SU-DHL-6 (cell line): ENCODE measurements around the gene P3H2.

Experiments
- H2AFZ ChIP-seq: fragments of 200-600 bp; sonication (generic); 2 replicates; pipeline ENCODE4 v1.6.1; 2014; ENCODE audit warnings: low read depth, mild to moderate bottlenecking, moderate library complexity, mixed read lengths, antibody characterized with exemption, low read length; ENCODE audit not compliant: severe bottlenecking
- H3F3A ChIP-seq: fragments of 200-600 bp; shearing (Covaris generic); 2 replicates; pipeline ENCODE4 v1.6.0; 2016; ENCODE audit warnings: antibody characterized with exemption, mild to moderate bottlenecking; ENCODE audit not compliant: insufficient read depth
- H3K27ac ChIP-seq: fragments of 200-600 bp; sonication (generic); 2 replicates; pipeline ENCODE4 v1.5.1; 2016; ENCODE audit warnings: low read depth, mild to moderate bottlenecking, low read length, moderate library complexity, mixed read lengths
- H3K27me3 ChIP-seq: fragments of 200-600 bp; sonication (generic), shearing (Covaris generic); 2 replicates; pipeline ENCODE4 v1.6.0; 2014; ENCODE audit warnings: mild to moderate bottlenecking, low read length
- H3K36me3 ChIP-seq: fragments of 200-600 bp; sonication (generic); 2 replicates; pipeline ENCODE4 v1.6.1; 2014; ENCODE audit warnings: mild to moderate bottlenecking, low read length, mixed read lengths
- H3K4me2 ChIP-seq: fragments of 300-600, 200-600 bp; shearing (Covaris generic), sonication (generic); 2 replicates; pipeline ENCODE4 v1.6.0; 2014; ENCODE audit warnings: low read length, low read depth, mild to moderate bottlenecking; ENCODE audit not compliant: poor library complexity, severe bottlenecking
- H3K4me3 ChIP-seq: fragments of 200-600 bp; sonication (generic); 2 replicates; pipeline ENCODE4 v1.5.1; 2014; ENCODE audit warnings: antibody characterized with exemption, low read length, mild to moderate bottlenecking, mixed read lengths; ENCODE audit not compliant: insufficient read depth, poor library complexity, severe bottlenecking
- H3K79me2 ChIP-seq: fragments of 200-600 bp; sonication (generic); 2 replicates; pipeline ENCODE4 v1.6.1; 2014; ENCODE audit warnings: mild to moderate bottlenecking, low read length, moderate library complexity; ENCODE audit not compliant: insufficient read depth
- H3K9ac ChIP-seq: fragments of 200-600 bp; sonication (generic); 2 replicates; pipeline ENCODE4 v1.7.0; 2014; ENCODE audit warnings: mild to moderate bottlenecking, low read length
- H3K9me2 ChIP-seq: fragments of 200-600 bp; sonication (generic); replicated peaks from 2 replicates; pipeline ENCODE4 v1.6.1; 2014; ENCODE audit warnings: low read length; ENCODE audit not compliant: insufficient read depth
- H3K9me3 ChIP-seq: fragments of 200-600 bp; sonication (generic); 2 replicates; pipeline ENCODE4 v1.6.1; 2014; ENCODE audit warnings: low read length, mixed read lengths; ENCODE audit not compliant: insufficient read depth
- H4K20me1 ChIP-seq: fragments of 200-600 bp; sonication (generic); 2 replicates; pipeline ENCODE4 v1.6.1; 2014; ENCODE audit warnings: low read depth, mild to moderate bottlenecking, antibody characterized with exemption, low read length, moderate library complexity, mixed read lengths
- EZH2phosphoT487 ChIP-seq: fragments of 200-600 bp; sonication (generic), shearing (Covaris generic); conservative IDR thresholded peaks from 2 replicates; pipeline ENCODE4 v1.6.1; 2018; ENCODE audit warnings: mild to moderate bottlenecking, antibody characterized with exemption, low read length, moderate library complexity, mixed read lengths
- TF ChIP-seq, protein P1 (sequence below): fragments of 200-600 bp; sonication (generic); IDR thresholded peaks from one replicate; pipeline ENCODE4 v1.5.1; 2017; ENCODE audit warnings: antibody characterized with exemption, mild to moderate bottlenecking, low read length, moderate library complexity; ENCODE audit not compliant: insufficient read depth, poor library complexity, severe bottlenecking

Gene P3H2

DNA sequence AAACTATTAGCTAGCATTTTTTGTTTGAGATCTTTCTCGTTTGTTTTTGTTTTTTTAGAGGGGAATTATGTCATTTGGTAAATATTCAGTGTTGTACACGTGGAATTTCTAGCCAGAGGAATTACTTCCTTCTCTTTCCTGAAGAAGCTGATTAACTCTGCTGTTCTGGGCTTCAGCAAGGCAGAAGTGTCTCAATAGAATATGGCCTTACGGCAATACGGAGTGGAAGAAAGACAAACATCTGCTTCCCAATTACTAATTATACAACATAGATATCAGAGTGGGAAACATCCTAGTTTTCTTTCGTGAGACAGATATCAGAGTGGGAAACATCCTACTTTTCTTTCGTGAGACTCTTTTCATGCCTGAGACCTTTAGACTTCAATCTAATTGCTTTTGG is 11.9 kb downstream of the P3H2 start:
- Histone ChIP-seq H3K79me2 (no peaks in the 10 kb centered on the region), H3K9me2 (no peaks in the 10 kb centered on the region), H3K4me2 (no peak overlapping the region), H3K9ac (no peak overlapping the region), H3K36me3 (no peaks in the 10 kb centered on the region), H4K20me1 (no peaks in the 10 kb centered on the region), H3F3A (no peaks in the 10 kb centered on the region), H3K27me3 (no peaks in the 10 kb centered on the region; the same call in 1 of the 2 replicates), H3K4me3 (no peak overlapping the region), H3K27ac (no peak overlapping the region), H3K9me3 (no peaks in the 10 kb centered on the region), H2AFZ (no peak overlapping the region)
- TF ChIP-seq, protein P1, sequence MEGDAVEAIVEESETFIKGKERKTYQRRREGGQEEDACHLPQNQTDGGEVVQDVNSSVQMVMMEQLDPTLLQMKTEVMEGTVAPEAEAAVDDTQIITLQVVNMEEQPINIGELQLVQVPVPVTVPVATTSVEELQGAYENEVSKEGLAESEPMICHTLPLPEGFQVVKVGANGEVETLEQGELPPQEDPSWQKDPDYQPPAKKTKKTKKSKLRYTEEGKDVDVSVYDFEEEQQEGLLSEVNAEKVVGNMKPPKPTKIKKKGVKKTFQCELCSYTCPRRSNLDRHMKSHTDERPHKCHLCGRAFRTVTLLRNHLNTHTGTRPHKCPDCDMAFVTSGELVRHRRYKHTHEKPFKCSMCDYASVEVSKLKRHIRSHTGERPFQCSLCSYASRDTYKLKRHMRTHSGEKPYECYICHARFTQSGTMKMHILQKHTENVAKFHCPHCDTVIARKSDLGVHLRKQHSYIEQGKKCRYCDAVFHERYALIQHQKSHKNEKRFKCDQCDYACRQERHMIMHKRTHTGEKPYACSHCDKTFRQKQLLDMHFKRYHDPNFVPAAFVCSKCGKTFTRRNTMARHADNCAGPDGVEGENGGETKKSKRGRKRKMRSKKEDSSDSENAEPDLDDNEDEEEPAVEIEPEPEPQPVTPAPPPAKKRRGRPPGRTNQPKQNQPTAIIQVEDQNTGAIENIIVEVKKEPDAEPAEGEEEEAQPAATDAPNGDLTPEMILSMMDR, result no peak
- TF ChIP-seq EZH2phosphoT487, result no peak

DNA sequence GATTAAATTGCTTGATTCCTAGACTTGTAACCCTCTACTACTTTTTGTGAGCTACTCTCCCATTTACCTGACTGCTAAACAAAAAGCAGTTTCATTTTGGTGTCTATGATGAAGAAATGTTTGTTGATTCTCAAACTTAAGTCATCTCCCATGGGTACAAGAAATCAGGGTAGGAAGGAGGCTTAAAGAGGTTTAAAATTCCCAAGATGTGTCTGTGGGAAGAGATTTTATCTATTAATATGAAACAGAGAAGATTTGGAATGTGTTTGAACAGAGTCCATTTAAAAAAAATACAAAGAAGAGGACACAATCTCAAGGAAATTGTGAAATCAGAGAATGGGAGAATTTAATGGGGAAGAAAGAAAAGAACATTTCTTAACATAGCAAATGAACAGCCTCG is 14.8 kb downstream of the P3H2 start:
- no peak overlapping the region for H3K27ac ChIP-seq
- no peak overlapping the region for H3K4me2 ChIP-seq
- no peaks in the 10 kb centered on the region for H4K20me1 ChIP-seq
- no peaks in the 10 kb centered on the region for H3K79me2 ChIP-seq
- H3K27me3 ChIP-seq, result no peaks in the 10 kb centered on the region; the same call in 1 of the 2 replicates
- H3K4me3 ChIP-seq, result no peak overlapping the region
- no peaks in the 10 kb centered on the region for H3K9me3 ChIP-seq
- no peak overlapping the region for H2AFZ ChIP-seq
- no peaks in the 10 kb centered on the region for H3F3A ChIP-seq
- no peak overlapping the region for H3K9ac ChIP-seq
- no peaks in the 10 kb centered on the region for H3K36me3 ChIP-seq
- no peak for TF ChIP-seq EZH2phosphoT487
- TF ChIP-seq, protein P1, result no peak
- no peaks in the 10 kb centered on the region for H3K9me2 ChIP-seq

DNA sequence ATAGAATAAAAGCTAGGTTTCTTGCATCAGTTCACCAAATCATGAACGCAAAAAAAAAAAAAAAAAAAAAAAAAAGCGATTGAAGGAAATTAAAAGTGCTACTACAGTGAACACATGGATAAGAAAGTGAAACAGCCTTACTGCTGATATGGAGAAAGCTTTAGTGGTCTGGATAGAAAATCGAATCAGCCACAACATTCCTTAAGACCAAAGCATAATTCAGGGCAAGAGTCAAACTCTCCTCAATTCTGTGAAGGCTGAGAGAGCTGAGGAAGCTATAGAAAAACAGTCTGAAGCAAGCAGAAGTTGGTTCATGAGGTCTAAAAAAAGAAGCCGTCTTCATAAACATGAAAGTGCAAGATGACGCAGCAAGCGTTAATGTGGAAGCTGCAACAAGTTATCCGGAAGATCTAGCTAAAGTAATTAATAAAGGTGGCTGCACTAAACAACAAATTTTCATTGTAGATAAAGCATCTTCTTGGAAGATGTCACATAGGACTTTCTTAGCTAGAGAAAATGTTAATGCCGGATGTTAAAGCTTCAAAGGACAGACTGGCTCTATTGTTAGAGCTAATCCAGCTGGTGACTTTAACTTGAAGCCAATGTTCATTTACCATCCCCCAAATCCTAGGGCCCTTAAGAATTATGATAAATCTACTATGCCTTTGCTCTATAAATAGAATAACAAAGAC is 19.2 kb downstream of the P3H2 start:
- H3K4me2 ChIP-seq, result no peak overlapping the region
- H3K9ac ChIP-seq, result no peak overlapping the region

More for the DNA sequence above, 19.2 kb downstream of the P3H2 start:
- H3K9me3 ChIP-seq, result no peaks in the 10 kb centered on the region
- H4K20me1 ChIP-seq, result no peaks in the 10 kb centered on the region
- no peaks in the 10 kb centered on the region for H3K9me2 ChIP-seq
- no peaks in the 10 kb centered on the region for H3F3A ChIP-seq
- no peaks in the 10 kb centered on the region for H3K36me3 ChIP-seq
- H3K79me2 ChIP-seq, result no peaks in the 10 kb centered on the region
- H3K27ac ChIP-seq, result no peak overlapping the region
- TF ChIP-seq, protein P1, result no peak
- no peak for TF ChIP-seq EZH2phosphoT487
- peaks cover 2% of the 10 kb centered on the region; the same call in 1 of the 2 replicates for H3K27me3 ChIP-seq
- H2AFZ ChIP-seq, result no peak overlapping the region
- no peak overlapping the region for H3K4me3 ChIP-seq
